ENCODE measurements around the gene PALB2. TPM values are rescaled to one million over a fixed set of nuclear protein-coding genes. Genes with fewer than 3 reads are reported as not detected.

PALB2 gene
- total and polyA plus RNA-seq, 9 of the 15 experiments (the other 6 are each of a cell fraction or from before 2014, with no cell fraction given) = 7.0 to 25.8 (median 15.2) TPM

DNA sequence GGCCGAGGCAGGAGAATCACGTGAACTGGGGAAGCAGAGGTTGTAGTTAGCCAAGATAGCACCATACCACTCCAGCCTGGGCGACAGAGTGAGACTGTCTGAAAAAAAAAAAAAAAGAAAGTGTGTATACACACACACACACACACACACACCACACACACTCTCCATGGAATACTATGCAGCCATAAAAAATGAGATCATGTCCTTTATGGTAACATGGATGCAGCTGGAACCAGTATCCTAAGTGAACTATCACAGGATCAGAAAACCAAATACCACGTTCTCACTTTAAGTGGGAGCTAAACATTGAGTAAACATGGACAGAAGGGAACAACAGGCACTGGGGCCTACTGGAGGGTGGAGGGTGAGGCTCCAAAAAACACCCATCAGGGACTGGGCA lies 61.7 kb downstream of the PALB2 start:
- no peak for TF ChIP-seq HDAC3 (IDR thresholded peaks at IDR 0.05; ENCODE audit: borderline replicate concordance, partially characterized antibody)
- TF ChIP-seq SUPT5H (IDR thresholded peaks at IDR 0.05) = peak; percentile 50
- peak; percentile 42 for TF ChIP-seq RBM25 (IDR thresholded peaks at IDR 0.05; ENCODE audit: low read depth, low read length, severe bottlenecking)
- TF ChIP-seq BCOR (IDR thresholded peaks at IDR 0.05) = peak; percentile 72
- TF ChIP-seq, protein P1, sequence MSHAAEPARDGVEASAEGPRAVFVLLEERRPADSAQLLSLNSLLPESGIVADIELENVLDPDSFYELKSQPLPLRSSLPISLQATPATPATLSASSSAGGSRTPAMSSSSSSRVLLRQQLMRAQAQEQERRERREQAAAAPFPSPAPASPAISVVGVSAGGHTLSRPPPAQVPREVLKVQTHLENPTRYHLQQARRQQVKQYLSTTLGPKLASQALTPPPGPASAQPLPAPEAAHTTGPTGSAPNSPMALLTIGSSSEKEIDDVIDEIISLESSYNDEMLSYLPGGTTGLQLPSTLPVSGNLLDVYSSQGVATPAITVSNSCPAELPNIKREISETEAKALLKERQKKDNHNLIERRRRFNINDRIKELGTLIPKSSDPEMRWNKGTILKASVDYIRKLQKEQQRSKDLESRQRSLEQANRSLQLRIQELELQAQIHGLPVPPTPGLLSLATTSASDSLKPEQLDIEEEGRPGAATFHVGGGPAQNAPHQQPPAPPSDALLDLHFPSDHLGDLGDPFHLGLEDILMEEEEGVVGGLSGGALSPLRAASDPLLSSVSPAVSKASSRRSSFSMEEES (CRISPR knock-in tag; IDR thresholded peaks at IDR 0.05) = no peak
- 0 out of 4 replicates have a peak, but pooled peaks of 1 of the 2 experiments have one; percentile 13 for TF ChIP-seq KDM1A (IDR thresholded peaks at IDR 0.05)
- 0 out of 2 replicates have a peak, but pooled peaks have one; percentile 59 for TF ChIP-seq SMARCA5 (IDR thresholded peaks at IDR 0.05)
- peak; percentile 98 for TF ChIP-seq ZNF146 (CRISPR knock-in tag; IDR thresholded peaks at IDR 0.05; ENCODE audit: unreplicated experiment)
- TF ChIP-seq POLR2A (conservative IDR thresholded peaks at IDR 0.05) = peak; percentile 56; the same call in 1 of the 2 replicates
- DNase-seq (ENCODE audit: extremely low read depth in 1 of 4, low spot score in 3 of 4) = no peak
- H3K9me3 ChIP-seq (replicated peaks; ENCODE audit: control insufficient read depth, insufficient read depth, low read depth, low read length) = no peaks in the 10 kb centered on the region
- in situ Hi-C loops (cut with MboI) (no loop called here), intact Hi-C loops (cut with micrococcal nuclease) (no loop called here)
- CTCF ChIA-PET (ENCODE audit: low intra/inter-chr PET ratio) = no interaction called here
- H2AFZ ChIP-seq (ENCODE audit: low read depth, low read length) = no peak overlapping the region
- H4K20me1 ChIP-seq (replicated peaks; ENCODE audit: control insufficient read depth, insufficient read depth, low read length) = no peaks in the 10 kb centered on the region; the same call in 1 of the 2 replicates
- H3K79me2 ChIP-seq (ENCODE audit: control insufficient read depth, insufficient read depth, low read length) = no peaks in the 10 kb centered on the region
- no peaks in the 10 kb centered on the region for H3K9me1 ChIP-seq (ENCODE audit: control insufficient read depth, insufficient read depth, low read length)
- H3K36me3 ChIP-seq (ENCODE audit: control insufficient read depth, insufficient read depth, low read length) = peaks cover 52% of the 10 kb centered on the region
- 78% methylated on average over 4 of the region's 4 CpGs for WGBS (ENCODE audit: insufficient coverage, low coverage, missing lambda C conversion rate)
- H3K9ac ChIP-seq (ENCODE audit: insufficient read depth in 1 of 2, low read depth in 2 of 2, low read length in 2 of 2) = no peak overlapping the region
- POLR2A ChIA-PET = interaction anchor here (0.8 kb wide), 1 partner anchor 373 kb away, joined by 3 read pairs; no protein-coding TSS in a partner anchor
- H3K4me3 ChIP-seq = no peak overlapping the region
- no TSS peak for BruUV-seq (replicated peaks)
- no peak for ATAC-seq
- H3K4me2 ChIP-seq (ENCODE audit: insufficient read depth, low read length) = no peak overlapping the region
- FAIRE-seq = no peak
- no peaks in the 10 kb centered on the region; a peak in 1 of 5 replicates for H3K4me1 ChIP-seq (replicated peaks in 1 of 2; ENCODE audit: control insufficient read depth in 2 of 2, insufficient read depth in 2 of 2, low read length in 2 of 2)
- no peak overlapping the region for H3K27ac ChIP-seq (ENCODE audit: extremely low read depth, low read depth, low read length)
- no peaks in the 10 kb centered on the region for H3K27me3 ChIP-seq (ENCODE audit: control insufficient read depth in 2 of 2, insufficient read depth in 2 of 2, low read length in 2 of 2)

Data from K562 (cell line).